AG04450 (cell line): ENCODE measurements around the gene COX6A2. TPM values are rescaled to one million over a fixed set of nuclear protein-coding genes. Genes with fewer than 3 reads are reported as not detected.
"Not testable (repeated sequence)": the region's sequence is repeated elsewhere in the genome, so short reads cannot be mapped to it uniquely, and the experiment has no call there.

Source experiments
- CTCF ChIA-PET: fragments of 300-600, 350-600 bp; formaldehyde crosslinking; extraction: SDS; loops from one replicate; lab custom pipeline; 2022; ENCODE audit warnings: antibody characterized with exemption, inconsistent platforms; lab: Charles Lee
- POLR2A ChIA-PET: fragments of 350-600 bp; formaldehyde crosslinking; extraction: SDS; loops from one replicate; lab custom pipeline; 2021; ENCODE audit warnings: antibody characterized with exemption, inconsistent platforms; lab: Yijun Ruan, JAX
- DNase-seq: peaks from one replicate; pipeline ENCODE4 v3.0.0-alpha.2; 2011; ENCODE audit warnings: low read depth, low spot score
- H3K27ac ChIP-seq: one replicate; pipeline ENCODE4 v1.5.1; 2012; ENCODE audit warnings: low read depth, low read length, control low read depth
- H3K27me3 ChIP-seq: one replicate; pipeline ENCODE4 v1.6.0; 2012; ENCODE audit warnings: low read length; ENCODE audit not compliant: control insufficient read depth, insufficient read depth
- H3K4me3 ChIP-seq: 2 replicates; pipeline ENCODE4 v1.5.1; 2011; ENCODE audit warnings: mild to moderate bottlenecking, low read depth, low read length, control low read depth
- H3K9me3 ChIP-seq: 2 replicates; pipeline ENCODE4 v1.5.1; 2012; ENCODE audit warnings: low read length; ENCODE audit not compliant: control insufficient read depth, insufficient read depth
- polyA plus RNA-seq: library from polyadenylated mRNA; depleted of rRNA; stranded (reverse); fragments of >200 nt; gene quantifications from 2 replicates; pipeline ENCODE4 v1.2.3, GENCODE V29; 2011
- TF ChIP-seq, protein P1 (sequence below): IDR thresholded peaks from 2 replicates; pipeline ENCODE4 v1.5.1; 2011; ENCODE audit warnings: low read depth, low read length, control low read depth, inconsistent platforms

The COX6A2 gene
- polyA plus RNA-seq, 1 experiment = not detected

DNA sequence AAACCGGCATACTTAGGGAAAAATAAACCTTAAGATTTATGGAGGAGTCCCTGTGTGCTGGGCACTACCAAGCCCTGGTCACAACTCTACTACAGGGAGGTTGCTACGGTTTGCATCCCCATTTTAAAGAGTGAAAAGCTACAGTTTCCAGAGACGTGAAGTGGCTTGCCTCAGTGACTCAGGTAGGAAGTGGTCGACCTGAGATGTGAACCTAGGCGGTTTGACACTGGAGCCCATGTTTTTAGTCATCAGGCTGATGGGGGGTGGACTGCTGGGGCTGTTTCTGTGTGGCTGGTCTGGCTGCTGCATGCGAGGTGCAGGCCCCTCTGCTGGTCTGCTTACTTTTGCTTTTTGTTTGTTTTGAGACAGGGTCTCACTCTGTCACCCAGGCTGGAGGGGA lies 6.6 kb downstream of the COX6A2 start:
- peaks cover 4% of the 10 kb centered on the region; the same call in 1 of the 2 replicates for H3K9me3 ChIP-seq
- H3K4me3 ChIP-seq = no peak overlapping the region
- no peak for DNase-seq
- peaks cover 7% of the 10 kb centered on the region for H3K27me3 ChIP-seq
- H3K27ac ChIP-seq = no peak overlapping the region
- TF ChIP-seq, protein P1, sequence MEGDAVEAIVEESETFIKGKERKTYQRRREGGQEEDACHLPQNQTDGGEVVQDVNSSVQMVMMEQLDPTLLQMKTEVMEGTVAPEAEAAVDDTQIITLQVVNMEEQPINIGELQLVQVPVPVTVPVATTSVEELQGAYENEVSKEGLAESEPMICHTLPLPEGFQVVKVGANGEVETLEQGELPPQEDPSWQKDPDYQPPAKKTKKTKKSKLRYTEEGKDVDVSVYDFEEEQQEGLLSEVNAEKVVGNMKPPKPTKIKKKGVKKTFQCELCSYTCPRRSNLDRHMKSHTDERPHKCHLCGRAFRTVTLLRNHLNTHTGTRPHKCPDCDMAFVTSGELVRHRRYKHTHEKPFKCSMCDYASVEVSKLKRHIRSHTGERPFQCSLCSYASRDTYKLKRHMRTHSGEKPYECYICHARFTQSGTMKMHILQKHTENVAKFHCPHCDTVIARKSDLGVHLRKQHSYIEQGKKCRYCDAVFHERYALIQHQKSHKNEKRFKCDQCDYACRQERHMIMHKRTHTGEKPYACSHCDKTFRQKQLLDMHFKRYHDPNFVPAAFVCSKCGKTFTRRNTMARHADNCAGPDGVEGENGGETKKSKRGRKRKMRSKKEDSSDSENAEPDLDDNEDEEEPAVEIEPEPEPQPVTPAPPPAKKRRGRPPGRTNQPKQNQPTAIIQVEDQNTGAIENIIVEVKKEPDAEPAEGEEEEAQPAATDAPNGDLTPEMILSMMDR = no peak
- POLR2A ChIA-PET = no interaction called here
- CTCF ChIA-PET = no interaction called here

DNA sequence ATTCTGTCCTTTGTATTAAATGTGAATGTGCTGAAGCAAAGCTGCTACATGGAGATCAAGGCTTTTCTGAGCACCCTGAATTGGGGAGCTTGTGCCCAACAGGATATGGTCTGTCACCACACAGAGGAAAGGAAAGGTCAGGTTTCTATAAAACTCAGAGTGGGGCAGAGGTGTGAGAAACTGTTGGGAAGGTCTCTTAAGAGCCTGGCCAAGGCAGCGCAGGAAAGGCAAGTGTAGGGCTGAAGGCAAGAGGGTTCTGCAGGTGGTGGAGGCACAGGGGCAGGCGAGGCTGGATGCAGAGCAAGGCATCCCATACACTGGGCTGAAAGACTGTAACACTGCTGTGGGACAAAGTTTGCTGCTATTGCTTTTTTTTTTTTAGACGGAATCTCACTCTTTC lies 8.1 kb downstream of the COX6A2 start:
- H3K9me3 ChIP-seq = peaks cover 4% of the 10 kb centered on the region; the same call in 1 of the 2 replicates
- H3K27ac ChIP-seq = no peak overlapping the region
- H3K27me3 ChIP-seq = peaks cover 7% of the 10 kb centered on the region
- TF ChIP-seq, protein P1 = no peak
- no peak for DNase-seq
- CTCF ChIA-PET = no interaction called here
- H3K4me3 ChIP-seq = no peak overlapping the region
- POLR2A ChIA-PET = no interaction called here

DNA sequence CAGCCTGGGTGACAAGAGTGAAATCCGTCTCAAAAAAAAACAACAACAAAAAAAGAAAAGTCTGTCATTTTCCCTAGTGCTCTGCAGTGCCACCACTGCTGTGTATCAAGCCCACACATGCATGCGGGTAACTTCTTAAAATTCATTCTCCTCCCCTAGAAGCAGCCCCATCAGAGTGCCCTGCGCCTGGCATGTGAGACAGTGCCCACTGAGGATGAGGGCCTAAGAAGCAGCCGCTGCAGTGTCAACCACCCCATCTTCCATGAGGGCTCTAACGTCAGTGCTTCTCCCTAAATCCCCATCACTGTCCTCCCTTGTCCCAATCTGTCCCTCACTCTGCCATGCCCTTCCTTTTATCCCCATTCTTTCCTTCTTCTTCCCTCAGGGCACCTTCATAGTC lies 10.2 kb downstream of the COX6A2 start:
- ChIA-PET CTCF (no interaction called here), POLR2A (no interaction called here)
- TF ChIP-seq, protein P1 = no peak
- H3K4me3 ChIP-seq = no peak overlapping the region
- peaks cover 2% of the 10 kb centered on the region for H3K27me3 ChIP-seq
- DNase-seq = no peak
- H3K9me3 ChIP-seq = peaks cover 4% of the 10 kb centered on the region; the same call in 1 of the 2 replicates
- H3K27ac ChIP-seq = no peak overlapping the region

DNA sequence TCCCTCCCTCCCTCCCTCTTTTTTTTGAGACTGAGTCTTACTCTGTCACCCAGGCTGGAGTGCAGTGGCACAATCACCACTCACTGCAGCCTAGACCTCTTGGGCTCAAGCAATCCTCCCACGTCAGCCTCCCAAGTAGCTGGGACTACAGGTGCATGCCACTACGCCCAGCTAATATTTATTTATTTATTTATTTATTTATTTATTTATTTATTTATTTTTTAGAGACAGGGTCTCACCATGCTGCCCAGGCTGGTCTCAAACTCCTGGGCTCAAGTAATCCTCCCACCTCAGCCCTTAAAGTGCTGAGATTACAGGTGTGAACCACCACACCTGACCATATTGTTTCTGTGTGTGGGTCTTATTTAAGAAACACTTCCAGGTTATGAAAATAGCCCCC lies 11.1 kb downstream of the COX6A2 start:
- H3K9me3 ChIP-seq, H3K27ac ChIP-seq, DNase-seq, POLR2A ChIA-PET, H3K4me3 ChIP-seq, H3K27me3 ChIP-seq: not testable (repeated sequence)
- CTCF ChIA-PET = interaction anchor here (1.4 kb wide), 1 partner anchor 26 kb away, joined by 4 read pairs; the partner anchor contains the start of gene ZNF843

DNA sequence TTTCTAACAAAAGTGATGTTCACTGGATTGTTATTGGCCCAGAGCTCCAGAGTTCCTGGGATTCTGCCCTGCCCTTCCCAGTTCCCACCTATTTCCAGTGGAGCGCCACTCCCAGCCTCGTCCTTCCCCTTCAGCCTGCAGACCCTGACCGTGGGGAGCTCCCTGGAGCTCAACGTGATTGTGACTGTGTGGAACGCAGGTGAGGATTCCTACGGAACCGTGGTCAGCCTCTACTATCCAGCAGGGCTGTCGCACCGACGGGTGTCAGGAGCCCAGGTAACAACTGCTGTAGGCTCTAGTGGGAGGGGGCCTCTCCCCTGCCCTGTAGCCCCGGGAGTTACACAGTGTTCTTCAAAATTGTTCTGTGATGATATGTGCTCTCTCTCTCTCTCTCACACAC lies 11.8 kb downstream of the COX6A2 start:
- Histone ChIP-seq H3K27ac (no peak overlapping the region), H3K4me3 (no peak overlapping the region), H3K27me3 (peaks cover 2% of the 10 kb centered on the region), H3K9me3 (no peaks in the 10 kb centered on the region)
- TF ChIP-seq, protein P1 = no peak
- POLR2A ChIA-PET = no interaction called here
- CTCF ChIA-PET = interaction anchor here (1.4 kb wide), 1 partner anchor 26 kb away, joined by 4 read pairs; the partner anchor contains the start of gene ZNF843
- no peak for DNase-seq
